Measurements from ENCODE around the gene CTDP1. TPM values are rescaled to one million over a fixed set of nuclear protein-coding genes. Genes with fewer than 3 reads are reported as not detected.
"Not testable (repeated sequence)": the region's sequence is repeated elsewhere in the genome, so short reads cannot be mapped to it uniquely, and the experiment has no call there.

CTDP1 gene
- total RNA-seq, 1 experiment from 2014 or later: 24.9 TPM

DNA sequence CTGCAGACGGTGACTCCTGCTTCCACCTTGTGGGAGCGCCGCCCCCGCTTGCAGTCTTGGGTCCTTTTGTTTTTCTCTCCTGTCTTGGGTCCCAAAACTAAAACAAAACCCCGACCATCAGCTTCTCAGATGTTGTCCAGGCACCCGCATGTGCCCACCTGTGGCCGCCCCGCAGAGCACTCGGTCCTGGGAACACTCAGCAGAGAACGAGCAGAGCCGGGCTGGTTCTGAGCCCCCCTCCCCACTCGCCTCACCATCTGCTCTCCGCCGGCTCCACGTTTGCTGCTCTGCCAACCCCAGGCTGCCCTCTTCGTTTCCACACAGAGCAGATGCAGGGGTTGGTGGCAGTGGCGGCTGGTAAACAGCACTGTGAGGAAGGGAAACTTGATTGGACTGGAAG is 38.5 kb downstream of the CTDP1 start (continued):
- TF ChIP-seq SIN3A (IDR thresholded peaks at IDR 0.05; ENCODE audit: low read depth): no peak
- no peak for TF ChIP-seq EZH2phosphoT487 (IDR thresholded peaks at IDR 0.05; ENCODE audit: borderline replicate concordance)
- no peak for TF ChIP-seq SP1 (IDR thresholded peaks at IDR 0.05; ENCODE audit: low read depth)
- no peak for TF ChIP-seq POLR2AphosphoS5 (IDR thresholded peaks at IDR 0.05; ENCODE audit: low read depth, low read length)

DNA sequence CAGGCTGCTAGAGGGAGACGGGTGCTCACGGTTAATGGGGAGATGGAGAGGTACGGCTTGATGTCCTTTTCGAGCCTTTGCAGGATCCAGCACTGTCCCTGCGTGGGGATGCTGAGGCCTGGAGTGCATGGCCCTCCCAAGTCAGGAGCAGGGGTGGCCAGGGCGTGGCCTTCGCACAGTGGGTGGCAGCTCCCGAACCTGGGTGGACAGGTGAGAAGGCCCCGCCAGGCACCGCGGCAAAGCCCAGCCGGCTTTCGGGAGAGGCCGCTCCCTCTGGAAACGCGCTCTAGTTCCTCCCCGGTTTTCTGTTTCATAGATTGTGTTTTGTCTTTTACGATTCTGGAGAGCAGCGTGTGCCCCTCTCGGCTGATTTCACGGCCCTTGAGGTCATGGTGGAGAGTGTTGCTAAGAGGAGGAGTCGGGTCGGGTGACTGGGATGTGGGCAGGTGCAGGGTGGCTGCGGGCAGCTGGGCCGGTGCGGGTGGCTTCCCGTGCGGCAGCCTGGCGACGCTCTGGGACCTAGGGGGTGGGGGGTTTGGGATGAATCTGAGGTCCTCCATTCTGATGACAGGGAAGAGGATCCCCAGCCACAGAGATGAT is 39.4 kb downstream of the CTDP1 start:
- no TSS peak for BruUV-seq (replicated peaks)
- no peak for DNase-seq (ENCODE audit: low read depth, low spot score)
- H3K9me3 ChIP-seq (ENCODE audit: control insufficient read depth in 1 of 2, insufficient read depth in 1 of 2, low read depth in 1 of 2, low read length in 2 of 2): no peaks in the 10 kb centered on the region
- no peaks in the 10 kb centered on the region for H3K27me3 ChIP-seq (ENCODE audit: insufficient read depth, low read length)
- no peak overlapping the region for H3K4me2 ChIP-seq (ENCODE audit: low read length)
- no peak for TF ChIP-seq FOSL1 (IDR thresholded peaks at IDR 0.05; ENCODE audit: low read depth)
- no peak for TF ChIP-seq RAD21 (IDR thresholded peaks at IDR 0.05; ENCODE audit: low read depth)
- TF ChIP-seq EZH2phosphoT487 (IDR thresholded peaks at IDR 0.05; ENCODE audit: borderline replicate concordance): no peak
- TF ChIP-seq CBX3 (IDR thresholded peaks at IDR 0.05; ENCODE audit: low read depth): no peak
- TF ChIP-seq JUND (IDR thresholded peaks at IDR 0.05): no peak
- no peak for TF ChIP-seq ELF1 (IDR thresholded peaks at IDR 0.05; ENCODE audit: borderline replicate concordance, low read depth)
- TF ChIP-seq, protein P1, sequence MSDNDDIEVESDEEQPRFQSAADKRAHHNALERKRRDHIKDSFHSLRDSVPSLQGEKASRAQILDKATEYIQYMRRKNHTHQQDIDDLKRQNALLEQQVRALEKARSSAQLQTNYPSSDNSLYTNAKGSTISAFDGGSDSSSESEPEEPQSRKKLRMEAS (IDR thresholded peaks at IDR 0.05): no peak
- TF ChIP-seq, protein P2, sequence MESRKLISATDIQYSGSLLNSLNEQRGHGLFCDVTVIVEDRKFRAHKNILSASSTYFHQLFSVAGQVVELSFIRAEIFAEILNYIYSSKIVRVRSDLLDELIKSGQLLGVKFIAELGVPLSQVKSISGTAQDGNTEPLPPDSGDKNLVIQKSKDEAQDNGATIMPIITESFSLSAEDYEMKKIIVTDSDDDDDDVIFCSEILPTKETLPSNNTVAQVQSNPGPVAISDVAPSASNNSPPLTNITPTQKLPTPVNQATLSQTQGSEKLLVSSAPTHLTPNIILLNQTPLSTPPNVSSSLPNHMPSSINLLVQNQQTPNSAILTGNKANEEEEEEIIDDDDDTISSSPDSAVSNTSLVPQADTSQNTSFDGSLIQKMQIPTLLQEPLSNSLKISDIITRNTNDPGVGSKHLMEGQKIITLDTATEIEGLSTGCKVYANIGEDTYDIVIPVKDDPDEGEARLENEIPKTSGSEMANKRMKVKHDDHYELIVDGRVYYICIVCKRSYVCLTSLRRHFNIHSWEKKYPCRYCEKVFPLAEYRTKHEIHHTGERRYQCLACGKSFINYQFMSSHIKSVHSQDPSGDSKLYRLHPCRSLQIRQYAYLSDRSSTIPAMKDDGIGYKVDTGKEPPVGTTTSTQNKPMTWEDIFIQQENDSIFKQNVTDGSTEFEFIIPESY (IDR thresholded peaks at IDR 0.05; ENCODE audit: extremely low read depth, insufficient replicate concordance, low read length): no peak
- TF ChIP-seq EGR1 (IDR thresholded peaks at IDR 0.05; ENCODE audit: low read depth): no peak
- POLR2A ChIA-PET: no interaction called here
- no peaks in the 10 kb centered on the region for H4K20me1 ChIP-seq (ENCODE audit: insufficient read depth)
- no peaks in the 10 kb centered on the region for H3K4me1 ChIP-seq (ENCODE audit: control insufficient read depth in 1 of 2, insufficient read depth in 2 of 2, low read length in 2 of 2)
- no peak overlapping the region for H3K9ac ChIP-seq (ENCODE audit: low read length)
- RAD21 ChIA-PET (ENCODE audit: low non-redundant PET in 1 of 2, low total read pairs in 2 of 2, uncharacterized antibody in 2 of 2, unreplicated experiment in 2 of 2): no interaction called here
- no peak overlapping the region for H2AFZ ChIP-seq (ENCODE audit: low read depth, low read length, poor library complexity, severe bottlenecking)
- no peak for ATAC-seq
- peaks cover 6% of the 10 kb centered on the region for H3K79me2 ChIP-seq (ENCODE audit: insufficient read depth, low read length)
- no peak overlapping the region for H3K27ac ChIP-seq (ENCODE audit: low read depth, low read length)
- no peak overlapping the region for H3K4me3 ChIP-seq (replicated peaks in 1 of 2; ENCODE audit: low read depth in 1 of 2, low read length in 2 of 2)
- intact Hi-C loops (cut with micrococcal nuclease): no loop called here
- CTCF ChIA-PET: no interaction called here
- H3K9me2 ChIP-seq (ENCODE audit: insufficient read depth): no peaks in the 10 kb centered on the region
- H3K36me3 ChIP-seq (ENCODE audit: control insufficient read depth in 1 of 2, insufficient read depth in 2 of 2, low read length in 2 of 2): peaks cover 12 to 23% of the 10 kb centered on the region in 2 experiments; a peak in 3 of 4 replicates

DNA sequence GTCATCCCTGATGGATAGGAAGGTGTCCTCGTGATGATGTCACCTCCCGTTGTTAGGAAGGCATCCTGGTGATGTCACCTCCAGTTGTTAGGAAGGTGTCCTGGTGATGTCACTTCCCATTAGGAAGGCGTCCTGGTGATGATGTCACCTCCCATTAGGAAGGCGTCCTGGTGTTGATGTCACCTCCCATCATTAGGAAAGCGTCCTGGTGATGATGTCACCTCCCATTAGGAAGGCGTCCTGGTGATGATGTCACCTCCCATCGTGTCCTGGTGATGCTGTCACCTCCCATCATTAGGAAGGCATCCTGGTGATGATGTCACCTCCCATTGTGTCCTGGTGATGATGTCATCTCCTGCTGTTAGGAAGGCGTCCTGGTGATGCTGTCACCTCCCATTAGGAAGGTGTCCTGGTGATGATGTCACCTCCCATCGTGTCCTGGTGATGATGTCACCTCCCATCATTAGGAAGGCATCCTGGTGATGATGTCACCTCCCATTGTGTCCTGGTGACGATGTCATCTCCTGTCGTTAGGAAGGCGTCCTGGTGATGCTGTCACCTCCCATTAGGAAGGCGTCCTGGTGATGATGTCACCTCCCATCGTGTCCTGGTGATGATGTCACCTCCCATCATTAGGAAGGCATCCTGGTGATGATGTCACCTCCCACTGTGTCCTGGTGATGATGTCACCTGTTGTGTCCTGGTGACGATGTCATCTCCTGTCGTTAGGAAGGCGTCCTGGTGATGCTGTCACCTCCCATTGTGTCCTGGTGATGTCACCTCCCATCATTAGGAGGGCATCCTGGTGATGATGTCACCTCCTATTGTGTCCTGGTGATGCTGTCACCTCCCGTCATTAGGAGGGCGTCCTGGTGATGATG is 40.1 kb downstream of the CTDP1 start:
- H4K20me1 ChIP-seq (ENCODE audit: insufficient read depth); BruUV-seq (replicated peaks); H3K9me3 ChIP-seq (ENCODE audit: control insufficient read depth in 1 of 2, insufficient read depth in 1 of 2, low read depth in 1 of 2, low read length in 2 of 2); RAD21 ChIA-PET (ENCODE audit: low non-redundant PET in 1 of 2, low total read pairs in 2 of 2, uncharacterized antibody in 2 of 2, unreplicated experiment in 2 of 2); H3K79me2 ChIP-seq (ENCODE audit: insufficient read depth, low read length); H3K27ac ChIP-seq (ENCODE audit: low read depth, low read length); H3K9ac ChIP-seq (ENCODE audit: low read length); POLR2A ChIA-PET; DNase-seq (ENCODE audit: low read depth, low spot score); H3K4me3 ChIP-seq (replicated peaks in 1 of 2; ENCODE audit: low read depth in 1 of 2, low read length in 2 of 2); ATAC-seq; H3K27me3 ChIP-seq (ENCODE audit: insufficient read depth, low read length); H3K9me2 ChIP-seq (ENCODE audit: insufficient read depth); CTCF ChIA-PET; H2AFZ ChIP-seq (ENCODE audit: low read depth, low read length, poor library complexity, severe bottlenecking); H3K4me2 ChIP-seq (ENCODE audit: low read length); H3K4me1 ChIP-seq (ENCODE audit: control insufficient read depth in 1 of 2, insufficient read depth in 2 of 2, low read length in 2 of 2): not testable (repeated sequence)
- intact Hi-C loops (cut with micrococcal nuclease): loop anchor here (10.0 kb wide), 1 partner anchor 55 kb away; no protein-coding TSS in a partner anchor
- peaks cover 12 to 23% of the 10 kb centered on the region in 2 experiments; a peak in 3 of 4 replicates for H3K36me3 ChIP-seq (ENCODE audit: control insufficient read depth in 1 of 2, insufficient read depth in 2 of 2, low read length in 2 of 2)
